Central memory CD4-positive, alpha-beta T cell (primary cell): Measurements from ENCODE around the gene NRXN3.

ENCODE experiments used
- DNase-seq: peaks from one replicate; pipeline ENCODE4 v3.0.0; 2022

Gene NRXN3

GRCh38 chr14:79179985-79180384 is 1009.8 kb downstream of the NRXN3 start:
- no peak for DNase-seq

GRCh38 chr14:79180656-79181055 is 1010.5 kb downstream of the NRXN3 start:
- no peak for DNase-seq

- DNase-seq, result no peak
Observed at GRCh38 chr14:79186523-79186922, 1016.4 kb downstream of the NRXN3 start.

- DNase-seq, result no peak
Observed at GRCh38 chr14:79193689-79194477, 1023.7 kb downstream of the NRXN3 start.

GRCh38 chr14:79196216-79196615 is 1026.0 kb downstream of the NRXN3 start:
- no peak for DNase-seq

GRCh38 chr14:79197516-79197915 is 1027.3 kb downstream of the NRXN3 start:
- DNase-seq, result no peak

- DNase-seq, result no peak
Observed at GRCh38 chr14:79199217-79199616, 1029.0 kb downstream of the NRXN3 start.

- DNase-seq, result no peak
Observed at GRCh38 chr14:79201564-79202207, 1031.5 kb downstream of the NRXN3 start.

- no peak for DNase-seq
Observed at GRCh38 chr14:79204591-79204990, 1034.4 kb downstream of the NRXN3 start.

- DNase-seq, result no peak
Observed at GRCh38 chr14:79209418-79209817, 1039.2 kb downstream of the NRXN3 start.

- no peak for DNase-seq
Observed at GRCh38 chr14:79225815-79226214, 1055.6 kb downstream of the NRXN3 start.

- no peak for DNase-seq
Observed at GRCh38 chr14:79229383-79229909, 1059.3 kb downstream of the NRXN3 start.

- no peak for DNase-seq
Observed at GRCh38 chr14:79242666-79243065, 1072.5 kb downstream of the NRXN3 start.

- DNase-seq, result no peak
Observed at GRCh38 chr14:79246173-79246572, 1076.0 kb downstream of the NRXN3 start.

- no peak for DNase-seq
Observed at GRCh38 chr14:79248126-79248525, 1078.0 kb downstream of the NRXN3 start.

- DNase-seq, result no peak
Observed at GRCh38 chr14:79248771-79249170, 1078.6 kb downstream of the NRXN3 start.

GRCh38 chr14:79251278-79251677 is 1081.1 kb downstream of the NRXN3 start:
- DNase-seq, result no peak

GRCh38 chr14:79253576-79253975 is 1083.4 kb downstream of the NRXN3 start:
- DNase-seq, result no peak

GRCh38 chr14:79254069-79254775 is 1084.0 kb downstream of the NRXN3 start:
- no peak for DNase-seq

- no peak for DNase-seq
Observed at GRCh38 chr14:79256380-79256779, 1086.2 kb downstream of the NRXN3 start.

GRCh38 chr14:79260406-79260805 is 1090.2 kb downstream of the NRXN3 start:
- no peak for DNase-seq

GRCh38 chr14:79265366-79265946 is 1095.3 kb downstream of the NRXN3 start:
- no peak for DNase-seq

GRCh38 chr14:79270361-79270760 is 1100.2 kb downstream of the NRXN3 start:
- no peak for DNase-seq
